Activated CD8-positive, alpha-beta memory T cell treated with anti-CD3 and anti-CD28 coated beads for 1 hour (primary cell): ENCODE data around the gene LVRN.

Source experiments
- DNase-seq, 2 donors: peaks; one replicate each; pipeline ENCODE4 v3.0.0-alpha.2; 2020; ENCODE audit warnings: low read depth in 1 of 2; ENCODE audit errors: extremely low read depth in 1 of 2

Gene LVRN

DNA sequence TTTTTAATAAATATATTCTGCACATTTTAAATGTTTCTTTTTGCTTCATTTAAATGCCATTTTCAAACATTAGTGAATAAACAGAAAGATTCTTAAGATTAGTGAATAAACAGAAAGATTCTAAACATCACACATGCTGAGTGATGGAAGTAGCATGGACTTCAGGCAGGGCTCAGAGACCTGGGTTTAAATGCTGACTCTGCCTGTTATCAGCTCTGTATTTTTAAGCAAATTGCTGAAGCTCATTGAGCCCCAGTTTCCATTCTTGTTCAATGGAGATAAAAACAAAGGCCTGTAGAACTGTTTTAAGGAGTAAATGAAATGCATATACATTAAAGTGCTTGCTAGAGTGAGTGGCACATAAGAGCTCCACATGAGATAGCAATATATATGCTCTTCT is 8.1 kb upstream of the LVRN start:
- DNase-seq = no peak

DNA sequence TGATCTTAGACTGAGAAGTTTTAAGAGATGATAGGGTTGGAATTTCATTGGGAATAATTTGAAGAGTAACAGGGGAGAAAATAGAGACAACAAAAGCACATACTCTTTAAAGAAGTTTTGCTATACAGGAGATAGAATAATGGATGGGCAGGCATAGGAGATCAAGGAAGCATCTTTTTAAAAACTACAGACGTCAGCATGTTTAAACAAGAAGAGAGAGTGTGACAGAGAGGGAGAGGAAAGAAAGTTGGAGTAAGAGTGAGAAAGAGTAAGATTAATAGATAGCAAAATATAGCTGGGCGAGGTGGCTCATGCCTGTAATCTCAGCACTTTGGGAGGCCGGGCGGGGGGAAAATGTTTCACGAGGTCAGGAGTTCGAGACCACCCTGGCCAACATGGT is 5.3 kb upstream of the LVRN start:
- DNase-seq = no peak

DNA sequence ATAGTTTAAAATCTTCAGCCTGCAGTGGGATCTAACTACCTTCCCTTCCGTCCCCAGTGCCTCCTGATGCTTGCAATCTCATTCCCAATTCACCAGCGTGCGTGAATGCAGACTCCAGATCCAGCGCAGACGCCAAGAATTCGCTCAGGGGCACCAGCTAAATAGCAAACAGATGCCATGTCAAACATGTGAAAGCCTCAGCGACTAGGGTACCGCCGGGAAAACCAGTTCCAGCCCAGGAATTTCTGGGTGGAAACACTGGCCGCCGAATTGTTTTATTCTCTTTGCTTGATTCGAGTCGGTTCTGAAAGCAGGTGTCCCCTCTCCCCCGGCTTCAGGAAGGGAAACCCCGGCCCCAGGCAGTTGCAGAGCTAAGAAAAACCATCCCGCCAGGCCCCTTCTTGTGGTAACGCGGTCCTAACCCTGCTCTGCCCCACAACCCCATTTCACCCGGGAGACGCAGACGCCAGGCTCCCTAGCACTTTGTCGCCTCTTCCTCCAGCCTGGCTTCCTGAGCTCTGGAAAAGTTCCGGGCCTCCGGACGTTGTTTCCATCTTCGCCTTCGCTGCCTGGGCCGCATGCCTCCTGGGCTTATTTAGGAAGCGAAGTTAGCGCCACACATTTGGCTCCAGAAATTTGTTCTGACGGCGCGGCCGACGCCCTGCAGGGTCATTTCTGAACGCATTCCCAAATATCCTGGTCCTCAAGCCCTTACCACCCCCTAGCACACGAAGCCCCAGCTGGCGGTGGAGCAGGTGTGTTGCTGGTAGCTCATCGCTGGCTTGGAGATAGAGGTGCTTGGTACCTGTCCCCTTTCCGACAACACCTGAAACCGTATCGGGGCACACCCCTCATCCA is 665 bp upstream of the LVRN start:
- DNase-seq = no peak

DNA sequence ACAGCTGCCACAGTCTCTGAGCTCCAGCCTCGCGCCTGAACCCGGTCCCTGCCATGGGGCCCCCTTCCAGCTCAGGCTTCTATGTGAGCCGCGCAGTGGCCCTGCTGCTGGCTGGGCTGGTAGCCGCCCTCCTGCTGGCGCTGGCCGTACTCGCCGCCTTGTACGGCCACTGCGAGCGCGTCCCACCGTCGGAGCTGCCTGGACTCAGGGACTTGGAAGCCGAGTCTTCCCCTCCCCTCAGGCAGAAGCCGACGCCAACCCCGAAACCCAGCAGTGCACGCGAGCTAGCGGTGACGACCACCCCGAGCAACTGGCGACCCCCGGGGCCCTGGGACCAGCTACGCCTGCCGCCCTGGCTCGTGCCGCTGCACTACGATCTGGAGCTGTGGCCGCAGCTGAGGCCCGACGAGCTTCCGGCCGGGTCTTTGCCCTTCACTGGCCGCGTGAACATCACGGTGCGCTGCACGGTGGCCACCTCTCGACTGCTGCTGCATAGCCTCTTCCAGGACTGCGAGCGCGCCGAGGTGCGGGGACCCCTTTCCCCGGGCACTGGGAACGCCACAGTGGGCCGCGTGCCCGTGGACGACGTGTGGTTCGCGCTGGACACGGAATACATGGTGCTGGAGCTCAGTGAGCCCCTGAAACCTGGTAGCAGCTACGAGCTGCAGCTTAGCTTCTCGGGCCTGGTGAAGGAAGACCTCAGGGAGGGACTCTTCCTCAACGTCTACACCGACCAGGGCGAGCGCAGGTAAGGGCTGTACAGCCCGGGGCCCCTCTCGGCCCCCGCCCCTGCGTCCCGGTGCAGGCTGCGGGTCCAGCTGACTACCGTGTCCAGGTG is 509 bp downstream of the LVRN start:
- no peak for DNase-seq

DNA sequence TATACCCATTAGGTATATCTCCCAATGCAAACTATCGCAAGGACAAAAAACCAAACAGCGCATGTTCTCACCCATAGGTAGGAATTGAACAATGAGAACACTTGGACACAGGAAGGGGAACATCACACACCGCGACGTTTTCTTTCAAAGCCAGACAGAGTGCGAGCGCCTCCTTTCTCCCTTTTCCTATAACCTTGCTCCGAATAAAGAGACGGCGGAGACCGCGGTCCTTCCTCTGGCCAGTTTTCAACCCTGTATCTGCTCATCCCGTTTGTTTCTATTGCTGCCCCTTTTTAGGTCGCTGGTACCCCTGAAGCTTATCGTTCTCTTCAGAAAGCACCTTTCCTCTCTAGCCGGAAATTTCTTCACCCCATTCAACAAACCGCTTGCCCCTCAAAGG is 1.3 kb downstream of the LVRN start:
- no peak for DNase-seq

DNA sequence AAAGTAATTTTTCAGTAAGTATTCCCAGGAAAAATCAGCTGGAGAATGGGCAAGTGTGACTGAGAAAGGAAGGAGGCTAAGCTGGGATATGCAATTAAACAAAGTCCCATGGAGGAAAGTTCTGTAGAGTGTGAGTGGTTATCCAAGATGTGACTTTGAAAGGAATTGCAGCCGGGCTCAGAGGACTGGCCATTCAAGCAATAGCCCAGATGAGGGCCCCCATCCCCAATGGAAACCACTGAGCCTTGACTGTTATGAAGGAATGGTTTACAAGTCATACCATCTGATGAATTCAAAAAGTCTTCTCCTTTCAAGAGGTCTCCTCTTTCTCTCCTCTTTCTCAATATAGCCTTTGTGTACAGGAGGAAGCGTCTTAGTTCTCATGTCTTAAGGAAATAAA is 6.5 kb downstream of the LVRN start:
- no peak for DNase-seq

DNA sequence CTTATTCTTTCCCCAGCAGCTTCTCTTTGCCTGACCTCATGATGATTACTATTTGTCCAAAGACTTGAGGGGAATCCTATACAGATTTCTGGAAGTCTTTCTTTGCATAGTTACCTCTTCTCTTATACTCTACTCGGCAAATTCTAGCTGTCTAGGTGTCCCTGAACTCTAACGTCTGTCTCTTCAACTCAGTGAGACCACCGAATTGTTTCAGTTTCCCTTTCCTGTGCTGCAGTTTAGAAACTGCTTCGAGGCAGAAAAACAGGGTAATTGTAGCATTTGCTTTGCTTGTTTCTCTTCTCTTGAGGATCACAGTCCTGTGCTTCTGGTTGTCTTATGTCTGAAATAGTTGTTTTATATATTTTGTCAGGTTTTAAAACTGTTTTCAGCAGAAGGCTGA is 14.8 kb downstream of the LVRN start:
- DNase-seq = no peak

DNA sequence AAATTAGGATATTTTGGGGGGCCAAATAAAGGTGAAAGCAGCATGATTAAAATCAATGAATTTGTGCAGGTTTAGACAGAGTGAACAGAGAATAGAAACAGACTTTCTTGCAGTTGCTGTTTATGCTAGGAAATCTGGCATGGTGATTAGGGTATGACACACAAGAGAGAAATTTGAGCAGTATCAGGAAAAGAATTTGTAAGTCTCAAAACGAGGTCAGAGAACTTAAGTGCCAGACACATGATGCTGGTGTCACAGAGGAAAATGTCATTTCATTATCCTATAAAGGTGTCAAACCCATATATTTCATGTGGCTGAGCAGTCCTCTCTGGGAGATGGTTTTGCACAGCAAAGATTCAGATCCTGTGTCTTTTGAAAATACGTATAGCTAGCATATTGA is 15.7 kb downstream of the LVRN start:
- DNase-seq = no peak

DNA sequence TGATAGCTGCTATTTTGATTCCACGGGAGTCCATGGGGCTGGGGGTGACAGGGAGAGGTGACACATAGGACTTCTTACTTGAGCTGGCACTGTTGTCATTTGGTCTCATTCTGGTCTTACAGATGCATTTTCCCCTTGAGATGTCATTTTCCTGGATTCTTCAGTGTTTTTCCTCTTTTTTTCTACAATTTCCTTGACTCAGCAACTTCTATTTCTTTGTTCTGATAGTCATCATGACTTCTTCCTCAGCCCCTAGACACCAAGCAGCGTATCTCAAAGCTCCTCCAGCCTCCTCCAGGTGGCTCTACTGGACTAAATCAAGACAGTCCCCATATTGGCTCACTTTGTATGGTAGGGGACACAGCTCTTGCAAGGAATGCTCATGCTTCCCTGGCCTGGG is 16.5 kb downstream of the LVRN start:
- DNase-seq = no peak

DNA sequence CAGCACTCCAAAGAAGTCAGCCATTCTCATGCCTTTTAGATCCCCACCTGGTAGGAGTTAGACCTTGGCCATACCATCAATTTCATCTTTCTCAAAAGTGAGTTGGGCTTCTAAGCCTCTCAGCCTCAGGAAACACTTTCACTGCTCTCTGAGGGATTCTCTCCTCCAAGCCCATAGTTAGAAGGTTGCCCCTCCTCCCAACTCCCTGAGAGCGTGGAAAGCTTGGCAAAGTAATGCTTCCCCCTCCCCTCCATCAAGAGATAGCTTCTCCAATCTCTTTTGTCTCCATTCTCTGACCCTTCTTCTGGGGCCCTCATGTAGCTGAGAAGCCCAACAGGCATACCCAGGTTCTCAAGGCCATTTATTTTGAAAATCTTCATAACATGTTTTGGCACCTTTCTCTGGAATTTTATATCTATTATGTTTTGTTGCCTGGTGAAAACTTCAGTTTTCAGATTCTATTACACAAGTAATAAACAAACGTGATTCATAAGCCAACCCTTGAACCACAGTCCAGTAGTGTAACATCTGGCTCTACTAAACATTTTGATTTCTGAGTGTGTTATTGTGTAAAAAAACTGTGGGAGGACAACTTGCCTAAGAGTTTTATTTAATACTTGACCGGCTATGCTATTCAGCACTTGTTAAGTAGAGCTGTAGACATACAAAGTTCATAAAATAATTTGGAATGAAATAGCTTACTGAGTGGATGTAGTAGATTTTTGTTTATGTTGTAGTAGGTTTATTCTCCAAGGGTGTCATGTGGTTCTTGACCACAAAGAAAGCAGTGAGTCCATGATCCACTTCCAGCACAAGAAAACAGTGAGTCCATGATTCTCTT is 17.1 kb downstream of the LVRN start:
- DNase-seq = no peak

DNA sequence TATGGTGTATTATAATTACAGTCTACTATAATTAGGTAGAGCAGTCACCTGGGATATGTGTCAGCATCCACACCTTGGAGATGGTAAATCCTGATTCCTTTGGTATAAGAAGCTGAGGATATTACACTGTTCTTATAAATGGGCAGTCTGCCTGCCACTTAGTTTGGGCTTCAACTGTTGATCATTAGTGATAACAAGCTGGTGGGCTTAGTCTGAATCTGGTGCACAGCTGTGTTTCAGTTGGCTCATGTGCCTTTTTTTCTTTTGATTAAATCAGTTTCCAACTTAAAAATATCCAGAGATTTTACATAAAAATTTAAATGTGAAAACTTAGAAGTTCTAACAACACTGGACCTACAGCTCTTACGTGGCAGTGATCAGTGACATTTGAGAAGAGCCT is 21.2 kb downstream of the LVRN start:
- no peak for DNase-seq

DNA sequence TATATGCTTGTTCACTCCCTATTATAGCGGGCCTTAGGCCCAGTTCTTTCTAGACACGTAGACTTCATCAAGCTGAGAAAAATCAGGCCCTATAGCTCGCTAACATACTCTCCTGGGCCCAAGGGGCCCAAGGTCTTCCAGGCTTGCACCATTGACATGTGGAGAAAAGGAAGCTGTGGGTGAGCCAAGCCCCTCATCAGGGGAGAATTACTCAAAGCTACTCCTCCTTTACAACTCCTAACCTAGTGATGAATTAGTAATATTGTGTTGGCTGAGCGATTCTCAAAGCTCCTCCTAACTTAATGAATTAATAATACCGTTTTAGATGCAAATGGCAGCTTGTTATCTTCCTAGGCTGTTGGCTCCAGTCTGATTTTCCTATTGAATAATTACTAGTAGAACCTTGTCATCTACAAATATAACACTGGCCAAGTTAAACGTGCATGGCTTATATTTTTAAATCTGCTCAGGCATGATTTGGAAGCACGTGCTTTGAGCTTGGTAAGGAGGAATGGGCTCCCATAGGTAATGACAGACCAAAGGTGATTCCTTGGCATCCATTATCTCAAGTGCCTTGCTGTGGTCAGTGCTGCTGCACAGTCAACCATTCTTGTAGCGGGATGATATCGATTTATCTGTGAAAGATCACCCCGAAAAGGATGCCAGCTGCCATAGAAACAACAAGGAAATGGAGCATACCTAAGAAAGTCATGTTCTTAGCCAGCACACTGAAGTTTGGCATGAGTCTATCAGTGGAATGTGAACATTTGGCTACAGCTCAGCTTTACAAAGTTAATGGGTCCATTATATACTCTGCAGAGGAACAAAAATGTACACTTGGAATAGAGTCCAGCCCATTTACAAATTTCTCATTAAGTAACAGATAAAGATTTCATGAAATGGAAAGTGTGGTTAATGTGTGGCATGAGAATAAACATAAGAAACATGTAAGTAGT is 23.8 kb downstream of the LVRN start:
- no peak for DNase-seq

DNA sequence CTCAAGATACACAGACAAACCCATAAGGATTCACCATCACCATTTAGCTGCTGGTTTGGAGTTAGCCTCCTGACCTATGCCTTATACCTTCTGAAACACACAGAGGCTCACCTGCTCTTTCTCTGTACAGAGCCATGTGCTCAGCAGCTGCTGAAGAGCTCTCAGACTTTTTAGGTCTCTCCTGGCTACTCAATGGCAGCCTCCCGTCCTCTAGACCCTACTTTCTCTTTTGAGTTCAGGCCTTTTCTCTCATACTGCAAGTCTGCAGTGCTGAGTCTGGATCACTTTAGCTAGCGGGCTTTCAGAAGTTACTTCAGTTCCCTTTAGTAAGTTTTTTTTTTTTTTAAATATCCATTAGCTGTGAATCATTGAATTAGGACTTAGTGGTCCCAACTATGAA is 25.7 kb downstream of the LVRN start:
- no peak for DNase-seq

DNA sequence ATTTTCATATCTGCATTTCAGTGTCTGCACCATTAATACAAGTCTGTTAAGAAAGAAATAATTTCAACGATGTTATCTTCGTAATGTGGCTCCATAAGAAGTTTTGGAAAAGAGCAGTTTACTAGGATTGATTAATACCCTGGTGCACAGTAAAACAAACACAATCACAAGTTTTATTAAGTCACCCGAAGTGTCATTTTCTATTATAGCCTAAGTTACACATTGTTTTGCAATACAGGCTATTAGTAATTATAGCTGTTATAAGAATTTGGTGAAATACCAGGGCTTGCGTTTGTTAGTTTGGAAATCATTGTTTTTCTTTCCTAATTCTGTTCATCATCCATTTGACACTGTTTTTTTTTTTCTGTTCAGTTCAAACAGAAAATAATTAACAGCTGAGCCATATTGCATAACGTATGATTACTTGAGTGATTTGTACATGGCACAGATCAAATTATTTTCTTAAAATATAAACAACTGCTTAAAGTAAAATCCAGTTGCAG is 30.6 kb downstream of the LVRN start:
- no peak for DNase-seq

DNA sequence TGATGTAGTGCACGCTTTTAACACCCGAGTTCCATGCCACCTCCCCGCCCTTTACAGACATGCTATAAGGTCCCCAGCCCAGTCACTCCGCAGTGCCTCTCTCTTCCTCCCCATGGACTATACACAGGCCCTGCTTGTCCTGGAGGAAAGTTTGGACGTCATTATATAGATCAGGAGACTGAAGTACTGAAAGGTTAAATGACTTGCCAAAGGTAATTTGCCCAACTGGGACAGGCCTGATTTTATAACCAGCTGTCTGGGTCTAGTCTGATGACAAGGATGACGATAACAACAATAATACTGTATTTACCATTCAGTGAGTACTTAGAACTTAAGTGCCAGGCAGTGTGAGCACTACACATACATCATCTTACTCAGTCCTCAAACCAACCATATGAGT is 33.1 kb downstream of the LVRN start:
- no peak for DNase-seq

DNA sequence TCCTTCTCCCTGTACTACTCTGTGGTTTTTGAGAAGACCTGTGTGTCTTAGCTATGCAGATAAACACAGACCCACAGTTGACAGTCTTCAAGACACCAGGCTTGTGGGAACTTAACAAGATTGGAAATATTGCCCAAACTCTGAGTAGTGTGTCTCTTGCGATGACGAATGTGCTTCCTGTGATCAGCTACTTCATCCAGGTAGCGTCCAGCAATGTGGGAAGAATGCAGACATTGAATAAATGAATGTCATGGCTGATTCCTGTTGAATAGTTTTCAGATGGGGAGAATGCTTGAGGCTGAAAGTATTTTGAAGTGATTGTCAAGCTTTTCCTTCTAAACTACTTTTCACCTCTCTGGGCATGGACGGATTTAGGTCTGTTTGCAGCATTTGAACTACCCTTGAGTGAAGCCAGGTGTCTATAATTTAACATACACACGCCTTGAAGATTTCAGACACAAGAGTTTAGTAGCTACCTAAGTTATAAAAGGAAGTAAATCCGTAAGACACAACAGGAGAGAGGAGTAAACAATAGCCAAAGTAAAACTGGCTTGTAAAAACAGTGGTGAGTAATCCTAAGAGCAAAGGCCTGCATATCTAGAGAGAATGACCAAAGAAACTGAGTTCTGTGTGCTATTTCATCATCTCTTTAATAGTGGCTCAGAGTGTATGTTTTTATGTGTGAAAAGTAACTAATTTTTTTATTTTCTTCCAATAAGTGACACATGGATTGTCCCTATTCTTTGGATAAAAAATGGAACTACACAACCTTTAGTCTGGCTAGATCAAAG is 40.0 kb downstream of the LVRN start:
- DNase-seq = no peak

DNA sequence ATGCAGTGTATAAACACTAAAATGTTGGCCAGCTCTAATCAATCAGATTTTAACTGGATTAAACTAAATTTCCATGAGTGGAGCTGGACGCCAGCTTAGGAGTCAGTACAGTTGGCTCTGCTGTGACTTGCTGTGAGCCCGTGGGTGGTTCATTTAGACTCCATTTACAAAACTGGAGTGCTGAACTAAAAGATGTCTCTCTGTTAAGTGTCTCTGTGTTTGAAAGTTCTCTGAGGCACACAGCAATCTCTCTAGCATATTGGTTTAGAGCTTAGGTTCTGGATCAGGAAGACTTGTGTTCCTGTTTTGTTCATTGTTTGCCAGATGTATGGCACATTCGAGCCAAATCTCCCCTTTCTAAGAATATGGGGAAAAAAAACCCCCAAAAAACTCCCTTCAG is 42.0 kb downstream of the LVRN start:
- no peak for DNase-seq

DNA sequence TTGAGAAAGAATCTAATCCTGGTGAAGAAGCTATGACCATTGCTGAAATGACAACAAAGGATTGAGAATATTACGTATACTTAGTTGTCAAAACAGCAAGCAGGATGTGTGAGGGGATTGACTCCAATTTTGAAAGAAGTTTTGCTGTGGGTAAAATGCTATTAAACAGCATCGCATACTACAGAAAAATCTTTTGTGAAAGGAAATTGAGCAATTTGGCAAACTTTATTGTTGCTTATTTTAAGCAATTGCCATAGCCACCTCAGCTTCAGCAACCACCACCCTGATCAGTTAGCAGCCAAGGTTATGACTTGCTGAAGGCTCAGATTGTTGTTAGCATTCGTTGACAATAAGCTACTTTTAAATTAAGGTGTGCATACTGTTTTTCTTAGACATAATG is 47.5 kb downstream of the LVRN start:
- DNase-seq = no peak

DNA sequence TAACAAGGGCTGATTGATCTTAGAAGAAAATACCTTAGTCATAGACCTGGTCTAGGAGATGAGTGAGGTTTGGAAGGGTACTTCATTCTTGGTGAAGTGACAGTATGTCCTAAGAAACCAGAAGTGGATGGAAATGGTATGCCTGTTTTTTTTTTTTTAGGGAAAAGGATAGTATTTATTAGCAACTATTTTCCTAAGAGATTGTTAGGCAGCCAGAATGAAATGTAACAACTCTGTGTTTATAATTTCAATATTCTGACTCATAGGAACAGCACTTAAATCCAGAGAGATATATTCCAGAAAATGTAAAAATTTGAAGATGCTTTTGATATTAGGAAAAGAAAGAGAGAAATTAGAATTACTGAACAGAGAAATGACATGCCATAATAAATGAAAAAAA is 48.8 kb downstream of the LVRN start:
- DNase-seq = no peak
